GM12878 (cell line): Measurements from ENCODE around the gene TBX15. TPM values are rescaled to one million over a fixed set of nuclear protein-coding genes. Genes with fewer than 3 reads are reported as not detected.

ENCODE experiments used
- ATAC-seq: fragments of 200-7000 bp; cut with Tn5 transposase; 3 replicates; pipeline ENCODE4 v1.9.1; 2020; ENCODE audit warnings: mild to moderate bottlenecking, moderate library complexity
- BruUV-seq: library from RNA; stranded (reverse); fragments of 400-500 nt; replicated peaks from 2 replicates; lab custom pipeline; 2021; lab: Mats Ljungman, UMichigan
- CTCF ChIA-PET: fragments of 300-600 bp; sonication (Branson Sonifier 250); formaldehyde crosslinking; extraction: SDS; loops from one replicate; lab custom pipeline; 2021; ENCODE audit warnings: inconsistent platforms; lab: Yijun Ruan, JAX
- POLR2A ChIA-PET: fragments of 350-600 bp; formaldehyde crosslinking; extraction: SDS; loops from one replicate; lab custom pipeline; 2021; ENCODE audit warnings: inconsistent platforms; lab: Charles Lee
- RAD21 ChIA-PET: fragments of 300-600 bp; sonication (Branson Sonifier 250); formaldehyde crosslinking; loops from one replicate; lab custom pipeline; 2023; ENCODE audit warnings: antibody characterized with exemption; ENCODE audit not compliant: unreplicated experiment; lab: Charles Lee
- SMC1A ChIA-PET: fragments of 300-600 bp; sonication (Branson Sonifier 250); formaldehyde crosslinking; loops from one replicate; lab custom pipeline; 2023; ENCODE audit not compliant: unreplicated experiment, uncharacterized antibody; lab: Charles Lee
- DNase-seq: peaks from one replicate; pipeline ENCODE4 v3.0.0-alpha.2; 2011; ENCODE audit warnings: low read depth, low spot score
- FAIRE-seq: peaks from 3 replicates; lab custom pipeline; 2011; peaks lifted over from hg19 to GRCh38; lab: Jason Lieb, UNC
- H2AFZ ChIP-seq: 2 replicates; pipeline ENCODE4 v1.6.0; 2011; ENCODE audit warnings: low read depth, low read length, control low read depth; ENCODE audit not compliant: control insufficient read depth
- H3K27ac ChIP-seq: 2 replicates; pipeline ENCODE4 v1.5.1; 2011; ENCODE audit warnings: control low read depth; ENCODE audit not compliant: control insufficient read depth, insufficient read depth
- H3K27me3 ChIP-seq, 2 experiments: replicated peaks in 1 of 2; 2 replicates each; pipeline versions ENCODE4 v1.6.0 to v1.6.1; 2011; ENCODE audit warnings: low read length in 1 of 2; ENCODE audit not compliant: control insufficient read depth in 2 of 2, insufficient read depth in 2 of 2
- H3K36me3 ChIP-seq, 2 experiments: 2 replicates each; pipeline ENCODE4 v1.5.1; 2011; ENCODE audit warnings: low read length in 1 of 2; ENCODE audit not compliant: control insufficient read depth in 2 of 2, insufficient read depth in 2 of 2
- H3K4me1 ChIP-seq: 2 replicates; pipeline ENCODE4 v1.6.1; 2011; ENCODE audit warnings: mild to moderate bottlenecking, low read length, moderate library complexity, mixed read lengths; ENCODE audit not compliant: control insufficient read depth, insufficient read depth
- H3K4me2 ChIP-seq: 2 replicates; pipeline ENCODE4 v1.6.0; 2011; ENCODE audit warnings: control low read depth; ENCODE audit not compliant: control insufficient read depth, insufficient read depth
- H3K4me3 ChIP-seq: fragments of 200-600 bp; sonication (generic); 2 replicates; pipeline ENCODE4 v1.5.1; 2016
- H3K79me2 ChIP-seq: 2 replicates; pipeline ENCODE4 v1.6.0; 2011; ENCODE audit warnings: low read length; ENCODE audit not compliant: control insufficient read depth, insufficient read depth
- H3K9ac ChIP-seq: 2 replicates; pipeline ENCODE4 v1.8.0; 2011; ENCODE audit warnings: low read length, control low read depth, mixed read lengths; ENCODE audit not compliant: control insufficient read depth, insufficient read depth
- H3K9me3 ChIP-seq: replicated peaks from 3 replicates; pipeline ENCODE4 v1.5.1; 2011; ENCODE audit warnings: mild to moderate bottlenecking, low read length; ENCODE audit not compliant: control insufficient read depth, insufficient read depth
- H4K20me1 ChIP-seq: 2 replicates; pipeline ENCODE4 v1.6.0; 2011; ENCODE audit not compliant: control insufficient read depth, insufficient read depth
- BCLAF1 ChIP-seq: fragments of 450-650 bp; IDR thresholded peaks from 2 replicates; pipeline ENCODE4 v1.6.1; 2017; ENCODE audit warnings: antibody characterized with exemption, mild to moderate bottlenecking, moderate library complexity
- CREB1 ChIP-seq: IDR thresholded peaks from 2 replicates; pipeline ENCODE4 v1.6.1; 2012; ENCODE audit warnings: low read depth, mild to moderate bottlenecking, inconsistent platforms
- E2F4 ChIP-seq: IDR thresholded peaks from 2 replicates; pipeline ENCODE4 v1.6.1; 2012; ENCODE audit warnings: low read depth, low read length, improper control_type of control experiment
- ESRRA ChIP-seq: IDR thresholded peaks from 2 replicates; pipeline ENCODE4 v1.6.1; 2012; ENCODE audit warnings: mild to moderate bottlenecking, low read length, improper control_type of control experiment
- GATAD2B ChIP-seq: fragments of 450-650 bp; conservative IDR thresholded peaks from 2 replicates; pipeline ENCODE4 v1.6.1; 2017; ENCODE audit warnings: low read depth, mild to moderate bottlenecking, moderate library complexity
- KDM1A ChIP-seq: fragments of 200-600 bp; sonication (generic); IDR thresholded peaks from 2 replicates; pipeline ENCODE4 v1.6.1; 2016; ENCODE audit warnings: borderline replicate concordance
- MTA2 ChIP-seq: fragments of 450-650 bp; IDR thresholded peaks from 2 replicates; pipeline ENCODE4 v1.6.1; 2016; ENCODE audit warnings: low read depth, mild to moderate bottlenecking, moderate library complexity
- MYC ChIP-seq: IDR thresholded peaks from 2 replicates; pipeline ENCODE4 v1.6.1; 2011; ENCODE audit warnings: mild to moderate bottlenecking, low read length, moderate library complexity, inconsistent platforms; ENCODE audit not compliant: insufficient read depth, insufficient replicate concordance, insufficient read length, severe bottlenecking
- NRF1 ChIP-seq: conservative IDR thresholded peaks from 2 replicates; pipeline ENCODE4 v1.6.1; 2011; ENCODE audit warnings: mild to moderate bottlenecking, low read depth, low read length, improper control_type of control experiment
- RELA ChIP-seq: fragments of 450-650 bp; IDR thresholded peaks from 2 replicates; pipeline ENCODE4 v1.8.0; 2014; ENCODE audit warnings: borderline replicate concordance; ENCODE audit not compliant: partially characterized antibody
- ZBTB33 ChIP-seq: fragments of 450-650 bp; IDR thresholded peaks from 2 replicates; pipeline ENCODE4 v1.6.1; 2017; ENCODE audit warnings: mild to moderate bottlenecking
- ZNF207 ChIP-seq: fragments of 450-650 bp; IDR thresholded peaks from 2 replicates; pipeline ENCODE4 v1.6.1; 2014; ENCODE audit warnings: antibody characterized with exemption, mild to moderate bottlenecking, borderline replicate concordance
- WGBS: methylation state at CpG from one replicate; pipeline ENCODE4 v1.1.6; 2016; ENCODE audit warnings: low lambda C conversion rate; ENCODE audit not compliant: insufficient replicate concordance, insufficient coverage; ENCODE audit errors: missing lambda C conversion rate; 5-methylcytosine and 5-hydroxymethylcytosine counted together
- in situ Hi-C: fragments of 300-500 bp; cut with MboI; formaldehyde crosslinking; loops from 9 replicates; pipeline ENCODE4 v1.14.3; 2018; ENCODE audit warnings: mixed read lengths
- intact Hi-C: fragments of 100-400 bp; cut with micrococcal nuclease; formaldehyde crosslinking; loops from one replicate; pipeline ENCODE4 v1.14.2; 2022; ENCODE audit not compliant: unreplicated experiment
- polyA plus RNA-seq, 11 experiments: library from polyadenylated mRNA; depleted of rRNA in 4 of 11; unstranded in 6 of 11; stranded (reverse) in 5 of 11; fragments of >200 nt; fragmentation: Nextera tagmentation in 4 of 11; fragmentation: Illumina TruSeq in 1 of 11; extraction: Ambion mirVana in 4 of 11; extraction: Trizol in 1 of 11; gene quantifications; 1 replicate in 1 of 11; 2 replicates in 10 of 11; pipeline versions ENCODE4 v1.2.1 to v1.2.3, GENCODE V29; 2011 to 2016; ENCODE audit warnings: inconsistent platforms in 2 of 11, missing spikeins in 2 of 11, low read depth in 1 of 11
- total RNA-seq, 4 experiments: library from RNA; depleted of rRNA in 3 of 4; stranded (reverse); fragments of >200 nt in 3 of 4; fragmentation: Illumina TruSeq in 1 of 4; extraction: Trizol in 1 of 4; gene quantifications; 2 replicates each; pipeline versions ENCODE4 v1.2.1 to v1.2.3, GENCODE V29; 2013 to 2021
- TF ChIP-seq, protein P1 (sequence below): IDR thresholded peaks from 2 replicates; pipeline ENCODE4 v1.6.1; 2012; ENCODE audit warnings: low read depth, low read length, improper control_type of control experiment
- TF ChIP-seq, protein P2 (sequence below): fragments of 450-650 bp; IDR thresholded peaks from 2 replicates; pipeline ENCODE4 v1.6.1; 2016; ENCODE audit warnings: mild to moderate bottlenecking

The TBX15 gene
- total and polyA plus RNA-seq, 10 of the 15 experiments (the other 5 are each of a cell fraction or from before 2014, with no cell fraction given) = 0.64 to 9.4 (median 0.99) TPM

DNA sequence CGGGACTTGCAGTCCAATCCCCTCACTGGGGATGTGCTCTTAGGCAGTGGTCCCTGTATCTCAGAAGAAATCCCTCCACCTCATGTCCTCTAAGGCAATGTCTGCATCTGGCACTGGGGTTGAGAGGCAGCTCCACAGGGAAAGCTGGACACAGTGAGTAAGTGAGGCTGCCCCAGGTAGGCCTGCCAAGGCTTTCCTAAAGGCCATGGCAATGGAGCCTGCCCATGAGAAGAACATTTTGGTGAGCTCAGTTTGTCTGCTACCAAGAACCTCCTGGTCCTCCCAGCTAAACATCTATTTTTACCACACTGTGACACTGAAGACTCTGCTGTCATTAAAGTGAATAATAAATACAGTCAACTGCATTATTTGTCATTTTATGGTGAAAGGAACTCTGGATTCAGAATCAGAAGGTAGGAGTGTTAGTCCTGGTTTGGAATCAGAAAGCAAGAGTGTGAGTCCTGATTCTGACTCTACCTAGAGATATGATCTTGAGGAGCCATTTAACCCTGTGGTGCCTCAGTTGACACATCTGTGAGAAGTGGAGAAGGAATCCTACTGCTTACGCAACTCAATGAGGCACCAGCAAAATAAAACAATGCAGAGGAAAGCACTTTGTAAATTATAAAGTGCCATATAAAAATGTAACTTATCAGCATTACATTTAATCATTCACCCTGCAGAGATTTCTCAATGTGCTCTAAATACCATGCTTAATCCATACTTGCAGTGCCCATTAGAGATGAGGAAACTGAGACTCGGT, 41.0 kb downstream of the TBX15 start:
- ATAC-seq (no peak), FAIRE-seq (no peak), DNase-seq (no peak)
- 45% methylated on average over 3 of the region's 3 CpGs for WGBS
- H3K27me3 ChIP-seq = no peaks in the 10 kb centered on the region
- in situ Hi-C loops (no loop called here), intact Hi-C loops (no loop called here)
- H3K4me1 ChIP-seq = no peaks in the 10 kb centered on the region
- no peak overlapping the region for H3K27ac ChIP-seq
- no TSS peak for BruUV-seq
- H2AFZ ChIP-seq = no peak overlapping the region
- CTCF ChIA-PET = no interaction called here
- SMC1A ChIA-PET = no interaction called here
- no peaks in the 10 kb centered on the region for H3K9me3 ChIP-seq
- RAD21 ChIA-PET = no interaction called here
- no peaks in the 10 kb centered on the region for H4K20me1 ChIP-seq
- H3K9ac ChIP-seq = no peak overlapping the region
- no peak overlapping the region for H3K4me3 ChIP-seq
- POLR2A ChIA-PET = no interaction called here
- H3K4me2 ChIP-seq = no peak overlapping the region
- no peaks in the 10 kb centered on the region for H3K36me3 ChIP-seq
- no peaks in the 10 kb centered on the region for H3K79me2 ChIP-seq
- no peak for TF ChIP-seq ZBTB33
- TF ChIP-seq, protein P1, sequence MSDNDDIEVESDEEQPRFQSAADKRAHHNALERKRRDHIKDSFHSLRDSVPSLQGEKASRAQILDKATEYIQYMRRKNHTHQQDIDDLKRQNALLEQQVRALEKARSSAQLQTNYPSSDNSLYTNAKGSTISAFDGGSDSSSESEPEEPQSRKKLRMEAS = no peak
- TF ChIP-seq, protein P2, sequence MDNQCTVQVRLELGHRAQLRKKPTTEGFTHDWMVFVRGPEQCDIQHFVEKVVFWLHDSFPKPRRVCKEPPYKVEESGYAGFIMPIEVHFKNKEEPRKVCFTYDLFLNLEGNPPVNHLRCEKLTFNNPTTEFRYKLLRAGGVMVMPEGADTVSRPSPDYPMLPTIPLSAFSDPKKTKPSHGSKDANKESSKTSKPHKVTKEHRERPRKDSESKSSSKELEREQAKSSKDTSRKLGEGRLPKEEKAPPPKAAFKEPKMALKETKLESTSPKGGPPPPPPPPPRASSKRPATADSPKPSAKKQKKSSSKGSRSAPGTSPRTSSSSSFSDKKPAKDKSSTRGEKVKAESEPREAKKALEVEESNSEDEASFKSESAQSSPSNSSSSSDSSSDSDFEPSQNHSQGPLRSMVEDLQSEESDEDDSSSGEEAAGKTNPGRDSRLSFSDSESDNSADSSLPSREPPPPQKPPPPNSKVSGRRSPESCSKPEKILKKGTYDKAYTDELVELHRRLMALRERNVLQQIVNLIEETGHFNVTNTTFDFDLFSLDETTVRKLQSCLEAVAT = no peak
- no peak for TF ChIP-seq ESRRA
- no peak for TF ChIP-seq BCLAF1
- no peak for TF ChIP-seq NRF1
- TF ChIP-seq KDM1A = no peak
- no peak for TF ChIP-seq CREB1
- TF ChIP-seq ZNF207 = no peak
- TF ChIP-seq MYC = no peak
- TF ChIP-seq RELA = no peak
- no peak for TF ChIP-seq E2F4
- no peak for TF ChIP-seq GATAD2B
- TF ChIP-seq MTA2 = no peak
